ENCODE measurements around the gene PAOX.

GRCh38 chr10:133335246-133336117 is 43.6 kb upstream of the PAOX start:
- TF ChIP-seq YY1 (IDR thresholded peaks at IDR 0.05; ENCODE audit: low read depth) (0 out of 2 replicates have a peak, but pooled peaks have one; percentile 5), NFIC (IDR thresholded peaks at IDR 0.05) (no peak), CREB1 (IDR thresholded peaks at IDR 0.05; ENCODE audit: low read depth) (no peak; the same call in 1 of the 2 replicates), TAF1 (IDR thresholded peaks at IDR 0.05; ENCODE audit: low read depth) (no peak), TEAD4 (IDR thresholded peaks at IDR 0.05) (peak; percentile 14; the same call in 1 of the 2 replicates), FOXM1 (IDR thresholded peaks at IDR 0.05; ENCODE audit: borderline replicate concordance, low read depth) (no peak)
- TF ChIP-seq, protein P1, sequence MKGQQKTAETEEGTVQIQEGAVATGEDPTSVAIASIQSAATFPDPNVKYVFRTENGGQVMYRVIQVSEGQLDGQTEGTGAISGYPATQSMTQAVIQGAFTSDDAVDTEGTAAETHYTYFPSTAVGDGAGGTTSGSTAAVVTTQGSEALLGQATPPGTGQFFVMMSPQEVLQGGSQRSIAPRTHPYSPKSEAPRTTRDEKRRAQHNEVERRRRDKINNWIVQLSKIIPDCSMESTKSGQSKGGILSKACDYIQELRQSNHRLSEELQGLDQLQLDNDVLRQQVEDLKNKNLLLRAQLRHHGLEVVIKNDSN (IDR thresholded peaks at IDR 0.05), result no peak
- TF ChIP-seq, protein P2, sequence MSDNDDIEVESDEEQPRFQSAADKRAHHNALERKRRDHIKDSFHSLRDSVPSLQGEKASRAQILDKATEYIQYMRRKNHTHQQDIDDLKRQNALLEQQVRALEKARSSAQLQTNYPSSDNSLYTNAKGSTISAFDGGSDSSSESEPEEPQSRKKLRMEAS (IDR thresholded peaks at IDR 0.05), result no peak

Data from Ishikawa (cell line).